A549 treated with AZD2906 at 1 μM for 4 hours (cell line): ENCODE measurements around the gene TSPAN13. TPM values are rescaled to one million over a fixed set of nuclear protein-coding genes. Genes with fewer than 3 reads are reported as not detected.

Experiments used
- total RNA-seq: library from RNA; stranded (reverse); fragments of 200-300 nt; extraction: Qiagen RNA extraction; gene quantifications from 5 replicates; pipeline ENCODE4 v1.2.3, GENCODE V29; 2022

TSPAN13 gene
- total RNA-seq: 14.7 to 18.8 TPM (median 17.1 TPM) in 5 replicates

GRCh38 chr7:16753102-16753931, at the start of gene TSPAN13:
TSS of gene TSPAN13 (plus strand) at chr7:16753755. CDS start at chr7:16753968, 213 bp downstream.

GRCh38 chr7:16804674-16805439, 51.3 kb downstream of the TSPAN13 start, which contains the start of gene AGR2:
TSS of gene AGR2 (minus strand) at chr7:16804999. CDS start at chr7:16801796, 3,203 bp downstream.

Other genes starting within 250 kb of the TSPAN13 start
- gene LRRC72, start 226.9 kb upstream of the TSPAN13 start, total RNA-seq: not detected in 5 replicates
- 12.0 to 14.9 TPM (median 12.5 TPM) in 5 replicates for gene ANKMY2, start 108.0 kb upstream of the TSPAN13 start, total RNA-seq
- 86.7 to 102 TPM (median 90.2 TPM) in 5 replicates for gene BZW2, start 107.6 kb upstream of the TSPAN13 start, total RNA-seq
- gene AGR2, start 51.2 kb downstream of the TSPAN13 start, total RNA-seq: 95.6 to 172 TPM (median 133 TPM) in 5 replicates
- 0.28 TPM in 1 of 5 replicates, not detected in the others for gene AGR3, start 128.2 kb downstream of the TSPAN13 start, total RNA-seq